ENCODE measurements around the gene DNAJC5. TPM values are rescaled to one million over a fixed set of nuclear protein-coding genes. Genes with fewer than 3 reads are reported as not detected.

The DNAJC5 gene
- total and polyA plus RNA-seq, 9 of the 15 experiments (the other 6 are each of a cell fraction or from before 2014, with no cell fraction given) = 0.95 to 42.8 (median 23.4) TPM

DNA sequence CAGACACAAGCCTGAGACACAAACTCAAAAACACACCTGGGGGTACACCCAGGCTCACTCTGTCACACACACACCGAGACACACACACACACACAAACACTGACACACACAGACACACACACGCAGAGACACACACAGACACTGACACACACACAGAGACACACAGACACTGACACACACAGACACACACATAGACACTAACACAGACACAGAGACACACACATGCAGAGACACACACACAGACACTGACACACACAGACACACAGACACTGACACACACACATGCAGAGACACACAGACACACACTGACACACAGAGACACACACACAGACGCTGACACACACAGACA lies 48.1 kb upstream of the DNAJC5 start (continued):
- TF ChIP-seq CREB3L1 (IDR thresholded peaks at IDR 0.05; ENCODE audit: borderline replicate concordance, low read depth) = no peak
- no peak for TF ChIP-seq TEAD1 (CRISPR knock-in tag; IDR thresholded peaks at IDR 0.05)
- TF ChIP-seq ZSCAN29 (IDR thresholded peaks at IDR 0.05) = peak; percentile 60; the same call in 1 of the 2 replicates
- TF ChIP-seq, protein P1, sequence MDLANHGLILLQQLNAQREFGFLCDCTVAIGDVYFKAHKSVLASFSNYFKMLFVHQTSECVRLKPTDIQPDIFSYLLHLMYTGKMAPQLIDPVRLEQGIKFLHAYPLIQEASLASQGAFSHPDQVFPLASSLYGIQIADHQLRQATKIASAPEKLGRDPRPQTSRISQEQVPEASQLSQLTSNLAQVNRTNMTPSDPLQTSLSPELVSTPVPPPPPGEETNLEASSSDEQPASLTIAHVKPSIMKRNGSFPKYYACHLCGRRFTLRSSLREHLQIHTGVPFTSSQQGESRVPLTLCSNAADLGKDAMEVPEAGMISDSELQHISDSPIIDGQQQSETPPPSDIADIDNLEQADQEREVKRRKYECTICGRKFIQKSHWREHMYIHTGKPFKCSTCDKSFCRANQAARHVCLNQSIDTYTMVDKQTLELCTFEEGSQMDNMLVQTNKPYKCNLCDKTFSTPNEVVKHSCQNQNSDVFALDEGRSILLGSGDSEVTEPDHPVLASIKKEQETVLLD (IDR thresholded peaks at IDR 0.05) = peak; percentile 60; the same call in 1 of the 2 replicates
- no peak for TF ChIP-seq ZNF512 (tag; IDR thresholded peaks at IDR 0.05)
- TF ChIP-seq HMBOX1 (IDR thresholded peaks at IDR 0.05) = no peak
- TF ChIP-seq SRSF7 (optimal IDR thresholded peaks at IDR 0.05; ENCODE audit: low read depth, low read length) = no peak
- TF ChIP-seq, protein P2, sequence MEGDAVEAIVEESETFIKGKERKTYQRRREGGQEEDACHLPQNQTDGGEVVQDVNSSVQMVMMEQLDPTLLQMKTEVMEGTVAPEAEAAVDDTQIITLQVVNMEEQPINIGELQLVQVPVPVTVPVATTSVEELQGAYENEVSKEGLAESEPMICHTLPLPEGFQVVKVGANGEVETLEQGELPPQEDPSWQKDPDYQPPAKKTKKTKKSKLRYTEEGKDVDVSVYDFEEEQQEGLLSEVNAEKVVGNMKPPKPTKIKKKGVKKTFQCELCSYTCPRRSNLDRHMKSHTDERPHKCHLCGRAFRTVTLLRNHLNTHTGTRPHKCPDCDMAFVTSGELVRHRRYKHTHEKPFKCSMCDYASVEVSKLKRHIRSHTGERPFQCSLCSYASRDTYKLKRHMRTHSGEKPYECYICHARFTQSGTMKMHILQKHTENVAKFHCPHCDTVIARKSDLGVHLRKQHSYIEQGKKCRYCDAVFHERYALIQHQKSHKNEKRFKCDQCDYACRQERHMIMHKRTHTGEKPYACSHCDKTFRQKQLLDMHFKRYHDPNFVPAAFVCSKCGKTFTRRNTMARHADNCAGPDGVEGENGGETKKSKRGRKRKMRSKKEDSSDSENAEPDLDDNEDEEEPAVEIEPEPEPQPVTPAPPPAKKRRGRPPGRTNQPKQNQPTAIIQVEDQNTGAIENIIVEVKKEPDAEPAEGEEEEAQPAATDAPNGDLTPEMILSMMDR (IDR thresholded peaks at IDR 0.05 in 2 of 3, conservative IDR thresholded peaks at IDR 0.05 in 1 of 3; ENCODE audit: insufficient read depth in 2 of 3, low read depth in 1 of 3, low read length in 3 of 3) = no peak
- no peak for TF ChIP-seq ZNF134 (CRISPR knock-in tag; conservative IDR thresholded peaks at IDR 0.05)
- peak; percentile 76 for TF ChIP-seq NKRF (IDR thresholded peaks at IDR 0.05; ENCODE audit: borderline replicate concordance)
- TF ChIP-seq MIER1 (IDR thresholded peaks at IDR 0.05; ENCODE audit: low read depth) = peak; percentile 76; the same call in 1 of the 2 replicates
- no peak for TF ChIP-seq DLX4 (CRISPR knock-in tag; IDR thresholded peaks at IDR 0.05)
- no peak for TF ChIP-seq PCBP1 (IDR thresholded peaks at IDR 0.05; ENCODE audit: low read depth, low read length, poor library complexity, severe bottlenecking)
- TF ChIP-seq TGIF2 (CRISPR knock-in tag; IDR thresholded peaks at IDR 0.05) = no peak
- TF ChIP-seq NCOA2 (IDR thresholded peaks at IDR 0.05; ENCODE audit: partially characterized antibody in 2 of 2) = no peak
- 0 out of 2 replicates have a peak, but pooled peaks have one; percentile 56 for TF ChIP-seq ADNP (tag; IDR thresholded peaks at IDR 0.05)
- TF ChIP-seq SREBF1 (IDR thresholded peaks at IDR 0.05; ENCODE audit: borderline replicate concordance, low read depth, low read length) = no peak
- TF ChIP-seq DIDO1 (tag; IDR thresholded peaks at IDR 0.05; ENCODE audit: low read depth) = 0 out of 2 replicates have a peak, but pooled peaks have one; percentile 18
